ENCODE measurements around the gene ARL9. TPM values are rescaled to one million over a fixed set of nuclear protein-coding genes. Genes with fewer than 3 reads are reported as not detected.
A peak's percentile ranks its signal among the peaks of the same experiment; 100 is the strongest.

The ARL9 gene
- total RNA-seq, 1 experiment from 2014 or later, result 0.36 TPM

GRCh38 chr4:56544573-56545131 is 39.1 kb downstream of the ARL9 start:
- CTCF ChIA-PET, result interaction anchor here (0.5 to 1.3 kb wide), 9 partner anchors 13 to 292 kb away, joined by 3 to 6 read pairs (median 4); partner anchors contain the start of genes PAICS and PPAT
- Histone ChIP-seq H3K27me3 (replicated peaks; ENCODE audit: control insufficient read depth, insufficient read depth, low read length) (no peaks in the 10 kb centered on the region), H3K36me3 (ENCODE audit: control insufficient read depth, insufficient read depth, low read length) (no peaks in the 10 kb centered on the region), H3K9me3 (no peaks in the 10 kb centered on the region), H3K4me3 (ENCODE audit: low read depth, low read length) (peak overlapping the region; percentile 30), H3K4me1 (0 out of 2 replicates have a peak, but pooled peaks cover 4% of the 10 kb centered on the region)
- no TSS peak for BruUV-seq (replicated peaks)
- POLR2A ChIA-PET, result interaction anchor here (1.2 kb wide), 1 partner anchor 78 kb away, joined by 7 read pairs; no protein-coding TSS in a partner anchor
- Mint-ChIP-seq H3K27ac (ENCODE audit: unreplicated experiment) (no peak overlapping the region), H3K27me3 (ENCODE audit: insufficient read depth, unreplicated experiment) (peaks cover 8% of the 10 kb centered on the region), H3K4me1 (ENCODE audit: low read depth, unreplicated experiment) (peaks cover 5% of the 10 kb centered on the region), H3K9me3 (ENCODE audit: unreplicated experiment) (no peaks in the 10 kb centered on the region), H3K4me3 (ENCODE audit: unreplicated experiment) (peak overlapping the region; percentile 73), H3K36me3 (ENCODE audit: insufficient read depth, unreplicated experiment) (no peaks in the 10 kb centered on the region)
- intact Hi-C loops (cut with micrococcal nuclease; ENCODE audit: unreplicated experiment), result loop anchor here (1.0 to 5.0 kb wide), 4 partner anchors 107 to 596 kb away; partner anchors contain the start of genes CEP135, PAICS and PPAT
- peak; percentile 87 to 94 for TF ChIP-seq CTCF (IDR thresholded peaks at IDR 0.05; ENCODE audit: insufficient read depth in 1 of 2, low read depth in 1 of 2, low read length in 1 of 2, severe bottlenecking in 1 of 2, unreplicated experiment in 1 of 2)
- DNase-seq, result peak; percentile 83 to 95

- peaks cover 14% of the 10 kb centered on the region for H3K27me3 Mint-ChIP-seq (ENCODE audit: insufficient read depth, unreplicated experiment)
- no peaks in the 10 kb centered on the region for H3K4me1 Mint-ChIP-seq (ENCODE audit: low read depth, unreplicated experiment)
- H3K36me3 ChIP-seq (ENCODE audit: control insufficient read depth, insufficient read depth, low read length), result no peaks in the 10 kb centered on the region
- no peak overlapping the region for H3K4me3 ChIP-seq (ENCODE audit: low read depth, low read length)
- no peaks in the 10 kb centered on the region for H3K4me1 ChIP-seq
- ChIA-PET CTCF (no interaction called here), POLR2A (no interaction called here)
- no peaks in the 10 kb centered on the region for H3K36me3 Mint-ChIP-seq (ENCODE audit: insufficient read depth, unreplicated experiment)
- BruUV-seq (replicated peaks), result no TSS peak
- intact Hi-C loops (cut with micrococcal nuclease; ENCODE audit: unreplicated experiment), result no loop called here
- H3K9me3 Mint-ChIP-seq (ENCODE audit: unreplicated experiment), result no peaks in the 10 kb centered on the region
- H3K27me3 ChIP-seq (replicated peaks; ENCODE audit: control insufficient read depth, insufficient read depth, low read length), result no peaks in the 10 kb centered on the region
- no peak for DNase-seq
- H3K4me3 Mint-ChIP-seq (ENCODE audit: unreplicated experiment), result no peak overlapping the region
- no peak overlapping the region for H3K27ac Mint-ChIP-seq (ENCODE audit: unreplicated experiment)
- TF ChIP-seq CTCF (IDR thresholded peaks at IDR 0.05; ENCODE audit: insufficient read depth in 1 of 2, low read depth in 1 of 2, low read length in 1 of 2, severe bottlenecking in 1 of 2, unreplicated experiment in 1 of 2), result no peak
- H3K9me3 ChIP-seq, result no peaks in the 10 kb centered on the region
Measured at GRCh38 chr4:56550642-56551041, 45.1 kb downstream of the ARL9 start.

- Histone ChIP-seq H3K4me1 (no peaks in the 10 kb centered on the region), H3K27me3 (replicated peaks; ENCODE audit: control insufficient read depth, insufficient read depth, low read length) (no peaks in the 10 kb centered on the region), H3K9me3 (no peaks in the 10 kb centered on the region), H3K36me3 (ENCODE audit: control insufficient read depth, insufficient read depth, low read length) (no peaks in the 10 kb centered on the region), H3K4me3 (ENCODE audit: low read depth, low read length) (no peak overlapping the region)
- H3K4me1 Mint-ChIP-seq (ENCODE audit: low read depth, unreplicated experiment), result no peaks in the 10 kb centered on the region
- CTCF ChIA-PET, result no interaction called here
- no peaks in the 10 kb centered on the region for H3K36me3 Mint-ChIP-seq (ENCODE audit: insufficient read depth, unreplicated experiment)
- peaks cover 14% of the 10 kb centered on the region for H3K27me3 Mint-ChIP-seq (ENCODE audit: insufficient read depth, unreplicated experiment)
- no TSS peak for BruUV-seq (replicated peaks)
- H3K4me3 Mint-ChIP-seq (ENCODE audit: unreplicated experiment), result no peak overlapping the region
- H3K27ac Mint-ChIP-seq (ENCODE audit: unreplicated experiment), result no peak overlapping the region
- intact Hi-C loops (cut with micrococcal nuclease; ENCODE audit: unreplicated experiment), result no loop called here
- POLR2A ChIA-PET, result no interaction called here
- no peak for DNase-seq
- no peaks in the 10 kb centered on the region for H3K9me3 Mint-ChIP-seq (ENCODE audit: unreplicated experiment)
- no peak for TF ChIP-seq CTCF (IDR thresholded peaks at IDR 0.05; ENCODE audit: insufficient read depth in 1 of 2, low read depth in 1 of 2, low read length in 1 of 2, severe bottlenecking in 1 of 2, unreplicated experiment in 1 of 2)
Measured at GRCh38 chr4:56551516-56551915, 45.9 kb downstream of the ARL9 start.

All from Caco-2 (cell line).